Measurements from ENCODE around the gene CRISPLD2.
"Not testable (repeated sequence)": the region's sequence is repeated elsewhere in the genome, so short reads cannot be mapped to it uniquely, and the experiment has no call there.

Gene CRISPLD2

DNA sequence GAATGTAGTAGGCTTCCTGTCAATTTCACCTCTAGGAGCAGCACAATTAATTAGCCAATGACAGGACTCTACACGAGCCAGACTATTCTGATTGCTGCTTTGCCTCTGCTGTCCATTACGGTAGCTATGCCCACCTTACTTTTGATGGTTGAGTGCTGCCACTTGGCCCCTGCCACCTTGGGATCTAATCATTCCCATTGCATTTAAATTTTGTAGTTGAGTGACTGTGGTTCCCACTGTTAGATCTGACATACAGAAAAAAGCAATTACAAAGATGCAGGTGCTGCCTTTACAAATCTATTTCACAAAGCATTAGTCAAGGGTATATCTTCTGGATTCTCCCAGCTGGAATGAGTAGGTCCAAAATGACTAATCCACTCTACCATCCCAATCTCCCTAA, 39.9 kb downstream of the CRISPLD2 start:
- Histone ChIP-seq H3K4me1 (ENCODE audit: insufficient read depth, low read length) (no peaks in the 10 kb centered on the region), H3K36me3 (ENCODE audit: insufficient read depth, low read length) (no peaks in the 10 kb centered on the region), H3K9ac (ENCODE audit: low read depth, low read length) (no peak overlapping the region), H3K9me3 (ENCODE audit: control insufficient read depth, insufficient read depth, low read length) (peaks cover 7% of the 10 kb centered on the region; the same call in 1 of the 2 replicates)

DNA sequence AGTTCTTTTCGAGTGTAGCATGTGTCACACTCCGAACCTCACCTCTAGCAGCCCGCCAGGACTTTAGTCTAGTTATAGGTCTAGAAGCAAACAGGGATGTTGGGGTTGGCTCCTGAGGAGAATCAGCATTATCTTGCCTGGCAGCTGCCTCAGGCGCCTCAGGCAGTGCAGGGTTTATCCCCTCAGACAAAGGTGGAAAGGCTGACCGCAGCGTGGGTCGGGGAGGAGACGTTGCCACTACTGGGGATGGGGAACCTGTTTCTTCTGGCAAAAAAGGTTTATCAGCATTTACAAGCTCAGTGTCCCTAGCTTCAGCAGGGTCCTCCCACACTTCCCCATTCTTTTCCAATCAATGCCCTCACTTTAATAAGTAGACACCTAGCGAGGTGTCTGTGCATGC, 40.6 kb downstream of the CRISPLD2 start:
- H3K36me3 ChIP-seq (ENCODE audit: insufficient read depth, low read length) = no peaks in the 10 kb centered on the region
- no peak overlapping the region for H3K9ac ChIP-seq (ENCODE audit: low read depth, low read length)
- H3K4me1 ChIP-seq (ENCODE audit: insufficient read depth, low read length) = no peaks in the 10 kb centered on the region

DNA sequence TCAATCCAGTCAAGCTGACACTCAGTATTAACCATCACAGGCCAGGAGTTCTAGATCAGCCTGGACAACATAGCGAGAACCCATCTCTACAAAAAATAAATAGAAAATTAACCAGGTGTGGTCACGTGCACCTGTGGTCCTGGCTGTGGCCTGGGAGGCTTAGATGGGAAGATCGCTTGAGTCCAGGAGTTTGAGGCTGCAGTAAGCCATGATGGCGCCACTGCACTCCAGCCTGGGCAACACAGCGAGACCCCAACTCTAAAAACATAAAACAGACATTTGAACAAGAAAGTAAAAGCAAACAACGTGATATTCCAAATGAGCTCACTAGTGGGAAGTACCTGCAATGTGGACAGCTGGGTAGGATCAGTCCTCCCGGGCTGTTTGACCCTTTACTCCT, 41.9 kb downstream of the CRISPLD2 start:
- Histone ChIP-seq H3K9ac (ENCODE audit: low read depth, low read length) (no peak overlapping the region), H3K36me3 (ENCODE audit: insufficient read depth, low read length) (no peaks in the 10 kb centered on the region), H3K9me3 (ENCODE audit: control insufficient read depth, insufficient read depth, low read length) (peaks cover 7% of the 10 kb centered on the region; the same call in 1 of the 2 replicates), H3K4me1 (ENCODE audit: insufficient read depth, low read length) (no peaks in the 10 kb centered on the region)

More for the DNA sequence above, 40.6 kb downstream of the CRISPLD2 start:
- peaks cover 7% of the 10 kb centered on the region; the same call in 1 of the 2 replicates for H3K9me3 ChIP-seq (ENCODE audit: control insufficient read depth, insufficient read depth, low read length)

DNA sequence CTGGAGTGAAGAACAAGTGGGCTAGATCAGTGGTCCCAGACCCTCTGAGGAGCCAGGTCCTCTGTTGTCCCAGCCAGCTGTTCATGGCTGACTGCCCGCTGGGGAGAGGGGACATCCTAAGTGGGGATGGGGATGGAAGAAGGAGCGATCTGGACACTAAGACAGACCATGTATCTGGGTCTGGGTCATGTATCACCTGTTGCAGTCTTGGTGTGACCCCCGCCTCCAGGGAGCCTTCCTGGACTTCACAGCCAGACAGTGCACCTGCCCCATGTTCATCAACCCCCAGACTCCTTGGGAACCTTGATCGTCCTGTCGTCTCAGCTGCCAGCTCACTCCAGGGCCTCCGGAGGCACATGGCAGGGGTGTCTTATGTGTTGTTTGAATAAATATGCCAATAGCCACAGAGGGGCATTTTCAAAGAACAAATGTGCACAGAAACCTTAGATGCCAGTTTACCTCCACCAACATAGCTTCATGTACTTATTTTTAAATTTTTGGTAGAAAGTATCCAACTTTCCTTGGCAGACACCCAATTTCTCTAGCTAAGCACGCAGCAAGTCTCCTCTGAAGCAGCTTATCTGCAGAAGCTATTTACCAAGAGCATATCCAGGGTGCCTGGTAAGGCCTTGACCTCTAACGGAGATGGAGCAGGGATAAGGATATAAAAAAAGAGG, 43.2 kb downstream of the CRISPLD2 start:
- peaks cover 7% of the 10 kb centered on the region; the same call in 1 of the 2 replicates for H3K9me3 ChIP-seq (ENCODE audit: control insufficient read depth, insufficient read depth, low read length)
- H3K9ac ChIP-seq (ENCODE audit: low read depth, low read length) = no peak overlapping the region
- no peaks in the 10 kb centered on the region for H3K36me3 ChIP-seq (ENCODE audit: insufficient read depth, low read length)
- H3K4me1 ChIP-seq (ENCODE audit: insufficient read depth, low read length) = no peaks in the 10 kb centered on the region

DNA sequence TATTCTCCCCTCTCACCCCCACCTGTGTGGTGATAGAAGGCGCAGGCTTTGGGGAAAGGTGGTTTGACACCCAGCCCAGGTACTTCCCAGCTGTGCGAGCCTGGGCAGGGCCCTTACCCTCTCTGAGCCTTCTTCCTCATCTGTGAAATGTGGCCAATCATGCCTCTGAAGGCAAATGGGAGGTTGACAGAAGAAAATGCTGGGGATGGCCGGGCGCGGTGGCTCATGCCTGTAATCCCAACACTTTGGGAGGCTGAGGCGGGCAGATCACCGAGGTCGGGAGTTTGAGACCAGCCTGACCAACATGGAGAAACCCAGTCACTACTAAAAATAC, 43.7 kb downstream of the CRISPLD2 start:
- 0 out of 2 replicates have a peak, but pooled peaks cover 4% of the 10 kb centered on the region for H3K4me1 ChIP-seq (ENCODE audit: insufficient read depth, low read length)
- peaks cover 7% of the 10 kb centered on the region; the same call in 1 of the 2 replicates for H3K9me3 ChIP-seq (ENCODE audit: control insufficient read depth, insufficient read depth, low read length)
- no peak overlapping the region for H3K9ac ChIP-seq (ENCODE audit: low read depth, low read length)
- no peaks in the 10 kb centered on the region for H3K36me3 ChIP-seq (ENCODE audit: insufficient read depth, low read length)

DNA sequence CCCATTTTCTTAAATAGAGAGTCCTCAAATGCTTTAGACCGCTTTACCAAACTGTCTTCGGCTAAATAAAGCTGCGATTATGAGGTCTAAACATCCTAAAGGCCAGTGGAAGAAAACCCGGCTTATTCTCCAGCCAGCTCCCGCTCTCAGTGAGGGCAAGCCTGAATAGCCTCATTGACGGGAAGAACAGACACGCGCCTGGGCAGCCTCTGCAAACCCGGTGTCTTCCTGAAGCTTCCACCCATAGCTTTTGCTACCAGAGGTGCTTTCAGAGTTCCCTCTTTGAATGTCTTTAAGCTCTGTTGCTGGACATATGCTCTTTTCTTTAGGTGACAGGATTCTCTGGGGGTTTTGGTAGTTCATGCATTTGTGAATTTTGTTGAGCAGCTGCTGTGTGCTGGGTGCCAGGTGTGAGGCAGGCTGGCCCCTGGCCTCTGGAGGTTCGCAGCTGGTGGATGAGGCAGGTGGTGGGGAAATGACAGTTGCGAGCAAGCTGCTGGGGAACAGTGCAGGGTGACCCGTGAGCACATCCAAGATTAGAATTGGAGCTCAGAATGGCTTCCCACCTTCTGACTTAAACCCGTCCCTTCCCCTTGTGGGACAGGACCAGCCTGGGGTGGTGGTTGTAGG, 44.7 kb downstream of the CRISPLD2 start:
- H3K36me3 ChIP-seq (ENCODE audit: insufficient read depth, low read length) = no peaks in the 10 kb centered on the region
- no peak overlapping the region for H3K9ac ChIP-seq (ENCODE audit: low read depth, low read length)
- H3K9me3 ChIP-seq (ENCODE audit: control insufficient read depth, insufficient read depth, low read length) = peaks cover 7% of the 10 kb centered on the region; the same call in 1 of the 2 replicates
- H3K4me1 ChIP-seq (ENCODE audit: insufficient read depth, low read length) = 0 out of 2 replicates have a peak, but pooled peaks cover 5% of the 10 kb centered on the region

DNA sequence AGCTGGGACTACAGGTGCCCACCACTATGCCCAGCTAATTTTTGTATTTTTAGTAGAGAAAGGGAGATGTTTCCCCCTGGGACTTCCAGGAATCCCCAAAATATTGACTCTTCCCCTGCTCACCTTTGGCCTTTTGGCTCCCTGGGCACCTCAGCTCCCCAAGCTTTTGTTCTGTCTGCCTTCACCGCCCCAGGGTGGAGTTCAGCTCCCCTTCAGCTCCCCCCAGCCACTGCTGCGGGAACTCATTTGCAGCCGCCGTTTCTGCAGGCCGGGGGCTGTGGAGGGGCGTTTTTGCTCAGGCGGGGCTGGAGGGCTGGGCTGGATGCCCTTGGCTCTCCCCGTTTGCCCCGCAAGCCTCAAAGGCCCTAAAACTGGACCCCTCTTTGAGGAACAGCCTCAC, 47.9 kb downstream of the CRISPLD2 start:
- no peak overlapping the region for H3K9ac ChIP-seq (ENCODE audit: low read depth, low read length)
- H3K9me3 ChIP-seq (ENCODE audit: control insufficient read depth, insufficient read depth, low read length) = no peaks in the 10 kb centered on the region
- H3K36me3 ChIP-seq (ENCODE audit: insufficient read depth, low read length) = no peaks in the 10 kb centered on the region
- 0 out of 2 replicates have a peak, but pooled peaks cover 5% of the 10 kb centered on the region for H3K4me1 ChIP-seq (ENCODE audit: insufficient read depth, low read length)

DNA sequence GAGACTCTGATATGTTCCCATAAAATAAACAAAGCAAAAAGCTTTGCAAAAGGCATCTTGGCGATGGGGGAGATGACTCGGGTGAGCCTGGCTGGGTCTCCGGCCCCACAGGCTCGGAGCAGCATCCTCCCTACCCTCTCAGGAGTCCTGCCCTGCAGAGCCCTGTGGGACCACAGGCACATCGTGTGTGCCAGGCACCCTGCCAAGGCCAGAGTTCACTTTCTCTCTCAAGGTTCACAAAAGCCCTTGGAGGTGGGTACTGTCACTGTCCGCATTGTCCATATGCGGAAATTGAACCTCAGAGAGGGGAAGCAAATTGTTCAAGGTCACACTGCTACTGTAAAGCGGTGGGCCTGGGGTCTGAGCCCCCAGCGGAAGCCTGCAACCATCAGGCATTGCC, 48.5 kb downstream of the CRISPLD2 start:
- Histone ChIP-seq H3K36me3 (ENCODE audit: insufficient read depth, low read length) (no peaks in the 10 kb centered on the region), H3K9me3 (ENCODE audit: control insufficient read depth, insufficient read depth, low read length) (no peaks in the 10 kb centered on the region), H3K4me1 (ENCODE audit: insufficient read depth, low read length) (0 out of 2 replicates have a peak, but pooled peaks cover 5% of the 10 kb centered on the region), H3K9ac (ENCODE audit: low read depth, low read length) (no peak overlapping the region)

DNA sequence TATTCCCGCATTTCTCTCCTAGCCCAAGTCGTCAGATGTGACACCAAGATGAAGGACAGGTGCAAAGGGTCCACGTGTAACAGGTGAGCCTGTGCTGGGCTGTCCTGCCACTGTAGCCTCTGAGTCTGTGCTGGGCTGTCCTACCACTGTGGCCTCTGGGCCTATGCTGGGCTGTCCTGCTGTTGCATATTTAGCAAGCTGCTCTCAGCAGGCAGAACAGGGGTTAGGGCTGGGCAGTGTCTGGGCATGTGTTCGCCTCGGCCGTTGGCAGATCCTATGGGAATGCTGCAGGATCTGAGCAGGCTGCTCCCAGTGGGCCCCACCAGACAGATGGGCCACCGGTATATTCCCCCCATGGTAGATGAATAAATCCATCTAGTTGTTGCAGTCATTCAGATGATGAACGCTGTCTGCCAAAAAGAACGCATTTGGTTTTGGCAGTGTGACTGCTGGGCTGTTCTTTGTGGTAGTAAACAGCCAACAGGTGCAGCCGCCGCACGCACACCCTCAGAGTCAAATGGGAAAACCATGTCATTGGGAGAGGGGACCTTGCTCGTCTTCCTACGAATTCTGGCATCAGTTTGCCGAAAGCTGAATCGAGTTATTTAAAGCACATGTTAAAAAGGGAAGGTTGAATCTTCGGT, 49.2 kb downstream of the CRISPLD2 start:
- no peak overlapping the region for H3K9ac ChIP-seq (ENCODE audit: low read depth, low read length)

DNA sequence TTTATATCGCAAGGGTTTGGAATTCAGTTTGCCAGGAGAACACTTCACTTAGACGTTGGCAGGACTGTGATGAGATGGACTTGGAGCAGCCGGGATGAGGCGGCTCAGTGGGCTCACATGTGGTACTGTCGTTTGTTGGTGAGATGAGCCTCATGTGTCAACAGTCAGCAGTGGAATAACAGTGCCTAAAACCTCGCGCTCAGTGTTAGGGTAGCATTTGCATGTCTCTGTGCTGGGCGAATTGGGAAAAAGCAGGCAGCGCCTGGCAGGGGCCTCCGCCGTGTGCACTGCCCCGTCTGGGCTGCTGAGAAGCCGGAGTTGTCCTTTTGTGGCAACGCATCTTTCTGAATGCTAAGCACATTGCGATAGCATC, 49.7 kb downstream of the CRISPLD2 start:
- H3K4me1 ChIP-seq (ENCODE audit: insufficient read depth, low read length) = 0 out of 2 replicates have a peak, but pooled peaks cover 5% of the 10 kb centered on the region
- no peaks in the 10 kb centered on the region for H3K9me3 ChIP-seq (ENCODE audit: control insufficient read depth, insufficient read depth, low read length)
- H3K36me3 ChIP-seq (ENCODE audit: insufficient read depth, low read length) = peaks cover 2% of the 10 kb centered on the region; the same call in 1 of the 2 replicates
- no peak overlapping the region for H3K9ac ChIP-seq (ENCODE audit: low read depth, low read length)

More for the DNA sequence above, 49.2 kb downstream of the CRISPLD2 start:
- Histone ChIP-seq H3K9me3 (ENCODE audit: control insufficient read depth, insufficient read depth, low read length) (no peaks in the 10 kb centered on the region), H3K36me3 (ENCODE audit: insufficient read depth, low read length) (peaks cover 2% of the 10 kb centered on the region; the same call in 1 of the 2 replicates), H3K4me1 (ENCODE audit: insufficient read depth, low read length) (0 out of 2 replicates have a peak, but pooled peaks cover 5% of the 10 kb centered on the region)

DNA sequence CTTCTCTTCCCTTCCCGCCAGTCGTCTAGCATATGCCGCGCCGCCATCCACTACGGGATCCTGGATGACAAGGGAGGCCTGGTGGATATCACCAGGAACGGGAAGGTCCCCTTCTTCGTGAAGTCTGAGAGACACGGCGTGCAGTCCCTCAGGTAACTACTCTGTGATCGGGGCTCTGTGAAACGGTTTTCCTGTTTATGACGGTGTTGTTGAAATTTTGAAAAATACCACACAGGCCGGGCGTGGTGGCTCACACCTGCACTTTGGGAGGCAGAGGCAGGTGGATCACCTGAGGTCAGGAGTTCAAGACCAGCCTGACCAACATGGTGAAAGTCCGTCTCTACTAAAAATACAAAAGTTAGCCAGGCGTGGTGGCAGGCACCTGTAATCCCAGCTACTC, 53.2 kb downstream of the CRISPLD2 start:
- H3K4me1 ChIP-seq (ENCODE audit: insufficient read depth, low read length) = peaks cover 11% of the 10 kb centered on the region; the same call in 1 of the 2 replicates
- not testable (repeated sequence) for H3K9ac ChIP-seq (ENCODE audit: low read depth, low read length); H3K36me3 ChIP-seq (ENCODE audit: insufficient read depth, low read length); H3K9me3 ChIP-seq (ENCODE audit: control insufficient read depth, insufficient read depth, low read length)

DNA sequence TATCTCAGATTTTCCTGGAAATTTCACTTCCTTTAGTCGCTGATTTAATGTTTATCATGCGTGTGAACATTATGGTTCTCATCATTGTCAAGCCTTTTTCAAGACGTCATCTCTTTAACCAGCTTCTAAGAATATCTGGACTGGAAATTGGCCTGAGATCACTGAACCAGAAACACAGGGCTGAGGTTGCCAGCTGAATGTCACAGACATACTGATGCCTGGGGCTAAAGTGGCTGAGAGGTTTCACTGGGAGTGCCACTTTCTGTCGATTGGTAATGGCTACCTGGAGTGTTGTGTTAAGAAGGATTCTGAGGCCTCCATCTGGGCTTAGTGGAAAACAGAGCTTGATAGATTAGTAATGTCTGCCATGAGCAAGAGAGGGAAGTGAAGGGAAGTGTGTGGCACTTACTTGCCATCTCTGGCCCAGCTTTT, 54.2 kb downstream of the CRISPLD2 start:
- Histone ChIP-seq H3K4me1 (ENCODE audit: insufficient read depth, low read length) (peaks cover 6% of the 10 kb centered on the region; the same call in 1 of the 2 replicates), H3K36me3 (ENCODE audit: insufficient read depth, low read length) (peaks cover 2% of the 10 kb centered on the region; the same call in 1 of the 2 replicates), H3K9ac (ENCODE audit: low read depth, low read length) (no peak overlapping the region), H3K9me3 (ENCODE audit: control insufficient read depth, insufficient read depth, low read length) (no peaks in the 10 kb centered on the region)

DNA sequence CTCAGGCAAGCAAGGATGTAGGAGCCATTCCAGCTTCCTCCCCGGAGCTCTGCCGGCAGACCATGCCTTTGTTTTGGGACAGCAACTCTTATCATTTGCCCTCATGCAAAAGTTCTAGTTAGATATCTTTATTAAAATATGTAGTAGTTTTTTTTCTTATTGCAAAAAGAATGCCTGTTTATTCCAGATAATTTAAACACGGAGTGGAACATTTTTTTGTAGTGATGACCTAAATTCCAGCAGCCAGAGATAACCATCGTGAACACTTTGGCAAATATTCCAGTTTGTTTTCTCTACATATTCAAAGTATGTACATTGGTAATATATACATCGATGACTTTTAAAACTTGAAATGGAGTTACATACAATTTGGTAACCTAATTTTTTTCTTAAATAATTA, 54.8 kb downstream of the CRISPLD2 start:
- Histone ChIP-seq H3K9me3 (ENCODE audit: control insufficient read depth, insufficient read depth, low read length) (no peaks in the 10 kb centered on the region), H3K9ac (ENCODE audit: low read depth, low read length) (no peak overlapping the region), H3K4me1 (ENCODE audit: insufficient read depth, low read length) (peaks cover 6% of the 10 kb centered on the region; the same call in 1 of the 2 replicates), H3K36me3 (ENCODE audit: insufficient read depth, low read length) (peaks cover 2% of the 10 kb centered on the region; the same call in 1 of the 2 replicates)

DNA sequence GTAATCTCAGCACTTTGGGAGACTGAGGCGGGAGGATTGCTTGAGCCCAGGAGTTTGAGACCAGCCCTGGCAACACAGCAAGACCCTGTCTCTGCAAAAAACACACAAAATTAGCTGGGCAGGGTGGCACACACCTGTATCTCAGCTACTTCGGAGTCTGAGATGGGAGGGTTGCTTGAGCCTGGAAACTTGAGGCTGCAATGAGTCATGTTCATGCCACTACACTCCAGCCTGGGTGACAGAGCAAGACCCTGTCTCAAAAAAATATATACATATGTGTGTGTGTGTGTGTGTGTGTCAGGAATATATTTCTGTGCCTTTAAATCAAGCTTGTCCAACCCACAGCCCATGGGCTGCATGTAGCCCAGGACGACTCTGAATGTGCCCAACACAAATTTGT, 55.2 kb downstream of the CRISPLD2 start:
- peaks cover 6% of the 10 kb centered on the region; the same call in 1 of the 2 replicates for H3K4me1 ChIP-seq (ENCODE audit: insufficient read depth, low read length)
- peaks cover 2% of the 10 kb centered on the region; the same call in 1 of the 2 replicates for H3K36me3 ChIP-seq (ENCODE audit: insufficient read depth, low read length)
- H3K9ac ChIP-seq (ENCODE audit: low read depth, low read length) = no peak overlapping the region
- no peaks in the 10 kb centered on the region for H3K9me3 ChIP-seq (ENCODE audit: control insufficient read depth, insufficient read depth, low read length)

Measured in ES-I3 (cell line).